ENCODE data around the gene CDH13.

Gene CDH13

DNA sequence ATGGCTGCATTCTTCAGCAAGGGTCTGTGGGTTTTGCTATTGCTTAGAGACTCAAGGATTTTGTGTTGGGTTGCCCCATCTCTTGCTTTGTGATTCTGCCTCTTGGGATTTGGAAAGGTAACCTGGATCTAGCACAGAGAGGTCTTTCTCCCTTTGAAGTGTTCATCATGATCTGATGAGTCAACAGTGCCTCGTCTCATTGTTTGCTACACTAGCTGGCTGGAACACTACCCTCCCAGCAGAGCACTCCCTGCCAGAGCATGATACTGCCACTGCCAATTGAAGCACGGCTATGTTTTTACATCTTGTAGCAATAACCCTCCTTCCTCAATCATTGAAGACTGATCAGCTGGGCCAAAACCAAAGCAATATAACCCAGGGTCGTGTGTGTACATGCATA lies 361.0 kb downstream of the CDH13 start:
- TF ChIP-seq, protein P1, sequence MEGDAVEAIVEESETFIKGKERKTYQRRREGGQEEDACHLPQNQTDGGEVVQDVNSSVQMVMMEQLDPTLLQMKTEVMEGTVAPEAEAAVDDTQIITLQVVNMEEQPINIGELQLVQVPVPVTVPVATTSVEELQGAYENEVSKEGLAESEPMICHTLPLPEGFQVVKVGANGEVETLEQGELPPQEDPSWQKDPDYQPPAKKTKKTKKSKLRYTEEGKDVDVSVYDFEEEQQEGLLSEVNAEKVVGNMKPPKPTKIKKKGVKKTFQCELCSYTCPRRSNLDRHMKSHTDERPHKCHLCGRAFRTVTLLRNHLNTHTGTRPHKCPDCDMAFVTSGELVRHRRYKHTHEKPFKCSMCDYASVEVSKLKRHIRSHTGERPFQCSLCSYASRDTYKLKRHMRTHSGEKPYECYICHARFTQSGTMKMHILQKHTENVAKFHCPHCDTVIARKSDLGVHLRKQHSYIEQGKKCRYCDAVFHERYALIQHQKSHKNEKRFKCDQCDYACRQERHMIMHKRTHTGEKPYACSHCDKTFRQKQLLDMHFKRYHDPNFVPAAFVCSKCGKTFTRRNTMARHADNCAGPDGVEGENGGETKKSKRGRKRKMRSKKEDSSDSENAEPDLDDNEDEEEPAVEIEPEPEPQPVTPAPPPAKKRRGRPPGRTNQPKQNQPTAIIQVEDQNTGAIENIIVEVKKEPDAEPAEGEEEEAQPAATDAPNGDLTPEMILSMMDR (IDR thresholded peaks at IDR 0.05; ENCODE audit: low read depth, low read length, missing control alignments), result no peak
- in situ Hi-C loops (cut with HindIII; ENCODE audit: low sequenced_read_pairs), result no loop called here
- no peak overlapping the region for H3K4me3 ChIP-seq (ENCODE audit: low read depth, low read length)
- no peak for DNase-seq (ENCODE audit: low read depth)

DNA sequence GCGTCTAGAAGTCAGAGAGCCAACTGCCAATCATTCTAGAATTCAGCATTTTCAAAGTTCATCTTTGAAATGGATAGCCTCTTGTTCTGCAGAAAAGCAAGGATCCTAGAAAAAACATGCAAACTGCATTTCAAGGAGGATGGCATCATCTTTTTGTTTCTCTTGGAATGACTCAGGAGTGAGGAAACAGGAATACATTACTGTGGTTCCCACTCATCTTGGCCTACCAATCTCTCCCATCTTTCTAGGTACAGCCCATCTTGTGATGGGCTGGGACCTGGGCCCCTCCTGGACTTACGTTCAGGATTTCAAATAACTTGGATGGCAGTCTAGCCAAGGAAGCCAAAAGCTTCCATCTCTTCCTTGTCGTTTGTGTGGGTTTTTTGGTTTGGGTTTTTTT lies 363.4 kb downstream of the CDH13 start:
- TF ChIP-seq, protein P1 (IDR thresholded peaks at IDR 0.05; ENCODE audit: low read depth, low read length, missing control alignments), result no peak
- no peak overlapping the region for H3K4me3 ChIP-seq (ENCODE audit: low read depth, low read length)
- in situ Hi-C loops (cut with HindIII; ENCODE audit: low sequenced_read_pairs), result no loop called here
- no peak for DNase-seq (ENCODE audit: low read depth)

DNA sequence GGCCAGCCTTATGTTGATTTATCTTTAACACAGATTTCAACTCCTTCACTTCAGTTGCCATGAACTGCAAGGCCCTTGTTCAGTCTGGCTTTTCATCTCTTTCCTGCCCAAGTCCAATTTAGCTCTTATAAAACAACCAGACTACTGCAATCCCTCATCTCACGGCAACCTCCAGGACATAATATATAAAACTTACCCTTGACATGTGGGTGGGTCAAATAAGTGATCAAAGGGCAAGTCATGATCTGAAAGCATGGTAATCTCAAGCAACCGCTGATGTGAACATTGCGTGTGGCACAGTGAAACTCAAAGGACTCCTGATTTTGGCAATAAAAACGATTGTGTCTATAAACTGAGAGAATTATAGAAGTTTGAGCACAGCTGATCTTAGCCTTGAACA lies 364.6 kb downstream of the CDH13 start:
- no peak for DNase-seq (ENCODE audit: low read depth)
- in situ Hi-C loops (cut with HindIII; ENCODE audit: low sequenced_read_pairs), result no loop called here
- TF ChIP-seq, protein P1 (IDR thresholded peaks at IDR 0.05; ENCODE audit: low read depth, low read length, missing control alignments), result no peak
- no peak overlapping the region for H3K4me3 ChIP-seq (ENCODE audit: low read depth, low read length)

- in situ Hi-C loops (cut with HindIII; ENCODE audit: low sequenced_read_pairs), result no loop called here
- TF ChIP-seq, protein P1 (IDR thresholded peaks at IDR 0.05; ENCODE audit: low read depth, low read length, missing control alignments), result no peak
- DNase-seq (ENCODE audit: low read depth), result no peak
- H3K4me3 ChIP-seq (ENCODE audit: low read depth, low read length), result no peak overlapping the region
These were observed 365.4 kb downstream of the CDH13 start for GRCh38 chr16:82991966-82992675.

- H3K4me3 ChIP-seq (ENCODE audit: low read depth, low read length), result no peak overlapping the region
- in situ Hi-C loops (cut with HindIII; ENCODE audit: low sequenced_read_pairs), result no loop called here
- TF ChIP-seq, protein P1 (IDR thresholded peaks at IDR 0.05; ENCODE audit: low read depth, low read length, missing control alignments), result no peak
- no peak for DNase-seq (ENCODE audit: low read depth)
These were observed 366.0 kb downstream of the CDH13 start for GRCh38 chr16:82992786-82993185.

GRCh38 chr16:82993415-82993814 lies 366.6 kb downstream of the CDH13 start:
- in situ Hi-C loops (cut with HindIII; ENCODE audit: low sequenced_read_pairs), result no loop called here
- H3K4me3 ChIP-seq (ENCODE audit: low read depth, low read length), result no peak overlapping the region
- TF ChIP-seq, protein P1 (IDR thresholded peaks at IDR 0.05; ENCODE audit: low read depth, low read length, missing control alignments), result no peak
- DNase-seq (ENCODE audit: low read depth), result no peak
